HG03095 (cell line): ENCODE data around the gene LMX1B.

Experiments
- ATAC-seq: cut with Tn5 transposase; IDR thresholded peaks from one replicate; pipeline ENCODE4 v1.9.1; 2021; ENCODE audit warnings: moderate library complexity; ENCODE audit not compliant: unreplicated experiment

The LMX1B gene

DNA sequence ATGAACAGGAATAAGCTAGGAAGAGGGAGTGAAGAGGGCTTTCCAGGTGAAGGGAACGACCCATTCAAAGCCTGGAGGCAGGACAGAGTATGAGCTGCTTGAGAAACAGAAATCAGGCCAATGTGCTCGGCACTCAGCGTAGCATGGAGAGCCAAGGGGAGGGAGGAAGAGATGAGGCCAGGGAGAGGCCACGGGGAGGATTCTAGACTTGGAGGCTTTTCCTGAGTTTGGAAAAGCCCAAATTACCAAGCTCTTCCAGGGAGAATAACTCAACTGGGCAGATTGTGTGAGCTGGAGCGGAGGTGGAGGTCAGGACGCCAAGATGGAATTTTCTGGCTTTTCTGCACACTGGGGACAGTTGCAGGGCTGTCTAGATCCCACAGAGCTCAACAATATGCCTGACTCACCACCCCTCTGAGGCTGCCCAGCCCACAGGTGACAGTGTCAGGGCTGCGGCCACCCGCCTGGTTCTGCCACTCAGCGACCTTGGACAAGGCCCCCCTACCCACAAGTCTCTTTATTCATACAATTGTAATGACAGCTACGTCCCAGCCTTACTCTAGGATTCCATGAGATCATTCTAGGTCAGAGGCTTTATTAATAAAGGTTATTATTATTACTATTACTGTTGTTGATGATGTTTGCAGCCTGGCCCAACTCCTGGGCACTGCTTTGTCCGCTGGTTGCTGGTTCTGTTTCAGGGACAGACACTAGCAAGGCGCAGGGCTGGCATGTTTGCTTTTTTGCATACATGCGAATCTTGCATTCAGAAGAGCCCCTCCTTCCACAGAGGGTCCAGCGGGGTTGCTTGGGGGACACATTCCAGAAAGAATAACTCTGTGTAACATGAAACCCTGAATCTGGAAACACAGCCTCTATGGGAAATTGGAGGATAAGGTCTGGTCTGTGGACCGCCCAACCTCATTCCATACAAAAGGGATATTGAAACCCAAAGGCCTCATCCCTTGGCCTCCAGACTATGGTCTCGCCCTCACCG is 9.4 kb upstream of the LMX1B start:
- no peak for ATAC-seq

DNA sequence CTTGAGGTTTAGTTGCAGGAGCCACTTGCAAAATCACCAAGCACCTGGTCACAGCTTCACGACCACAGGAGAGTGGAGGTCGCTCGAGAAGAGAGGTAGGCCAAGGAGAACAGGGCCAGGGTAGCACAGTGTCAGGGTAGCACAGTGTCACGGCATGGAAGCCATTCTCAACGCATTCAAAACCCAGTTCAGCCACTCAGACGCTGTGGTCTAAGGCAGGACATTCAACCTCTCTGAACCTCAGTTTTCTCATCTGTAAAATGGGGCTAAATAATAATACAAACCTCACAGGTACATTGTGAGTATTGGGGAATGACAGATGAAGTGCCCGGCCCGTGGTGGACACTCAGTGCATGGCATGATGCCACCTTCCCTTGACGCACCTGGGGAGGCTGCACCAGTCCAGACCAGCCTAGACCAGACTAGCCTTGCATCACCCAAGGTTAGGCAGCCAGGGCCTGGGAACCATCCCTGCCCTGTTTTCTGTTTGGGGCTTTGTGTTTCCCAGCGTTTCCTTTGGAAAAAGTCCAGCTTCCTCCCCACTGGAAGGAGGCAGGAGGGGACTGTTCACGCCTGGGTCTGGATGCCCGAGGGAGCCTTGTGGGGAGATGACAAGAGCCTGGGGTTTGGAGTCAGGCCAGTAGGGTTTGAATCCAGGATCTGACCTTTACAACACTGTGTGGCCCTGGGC is 7.8 kb upstream of the LMX1B start:
- no peak for ATAC-seq

DNA sequence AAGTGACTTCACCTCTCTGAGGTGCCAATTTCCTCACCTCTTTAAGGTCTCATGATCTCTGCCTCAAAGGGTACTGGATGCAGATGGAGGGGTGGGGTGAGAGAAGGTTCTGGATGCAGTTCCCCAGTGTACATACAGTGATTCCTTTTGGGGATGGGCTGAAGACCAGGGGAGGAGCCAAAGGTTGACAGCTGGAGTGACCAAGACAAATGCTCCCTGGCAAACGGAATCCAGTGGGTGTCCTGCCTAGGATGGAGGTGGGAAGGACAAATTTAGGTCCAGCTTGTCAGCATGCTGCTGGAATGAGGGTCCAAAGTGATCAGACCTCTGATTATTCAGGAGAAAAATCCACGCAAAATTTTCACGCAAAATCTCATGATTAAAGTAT is 7.3 kb upstream of the LMX1B start:
- ATAC-seq: no peak

DNA sequence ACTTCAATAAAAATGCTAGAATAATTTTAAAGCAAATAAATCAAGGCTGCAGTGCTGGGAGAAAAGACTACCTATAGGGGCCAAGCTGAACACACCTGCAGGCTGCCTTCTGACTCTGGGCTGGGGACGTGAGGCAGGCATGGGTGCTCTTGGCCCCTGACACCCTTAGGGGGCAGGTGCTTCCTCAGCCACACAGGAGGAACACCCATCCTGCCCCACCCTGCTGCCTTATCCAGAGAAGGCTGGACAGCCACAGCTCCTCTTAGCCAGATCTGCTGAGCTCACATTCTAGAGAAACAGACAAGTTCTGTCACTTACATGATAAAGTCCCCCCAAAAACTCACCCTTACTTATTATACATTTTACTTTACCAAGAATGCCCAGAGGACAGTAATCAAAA is 6.6 kb upstream of the LMX1B start:
- ATAC-seq: no peak

DNA sequence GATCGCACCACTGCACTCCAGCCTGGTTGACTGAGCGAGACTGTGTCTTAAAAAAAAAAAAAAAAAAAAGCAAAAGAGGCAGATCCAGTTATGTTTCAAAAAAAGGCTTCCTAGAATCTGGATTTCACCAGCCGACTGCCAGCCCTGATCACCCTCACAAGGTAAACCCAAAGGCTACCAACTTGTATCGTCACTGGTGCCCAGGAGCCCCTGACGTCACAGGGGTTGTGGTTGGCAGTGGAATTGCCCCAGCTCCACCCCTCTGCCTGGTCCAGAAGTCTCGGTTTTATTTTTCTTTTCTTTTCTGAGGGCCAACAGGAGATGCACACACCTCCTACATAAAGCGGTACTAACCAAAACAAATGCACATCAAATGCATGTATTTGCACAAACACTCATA is 6.0 kb upstream of the LMX1B start:
- ATAC-seq: no peak

DNA sequence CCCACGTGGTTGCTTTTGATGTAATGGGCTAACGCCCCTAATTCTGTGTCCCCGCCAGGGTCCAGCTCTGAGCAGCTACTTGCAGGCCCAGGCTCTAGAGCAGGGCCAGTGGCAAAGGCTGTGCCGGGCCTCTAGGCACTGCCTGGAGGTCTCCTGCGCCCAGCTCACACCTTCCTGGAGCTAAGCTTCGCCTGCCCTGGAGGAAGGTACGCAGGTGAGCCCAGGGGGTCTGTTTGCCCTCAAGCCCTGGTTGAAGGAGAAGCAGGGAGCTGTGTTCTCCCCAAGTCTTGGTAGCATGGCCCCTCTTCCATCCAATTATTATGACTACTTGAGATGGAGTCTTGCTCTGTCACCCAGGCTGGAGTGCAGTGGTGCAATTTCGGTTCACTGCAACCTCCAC is 5.2 kb upstream of the LMX1B start:
- ATAC-seq: no peak

DNA sequence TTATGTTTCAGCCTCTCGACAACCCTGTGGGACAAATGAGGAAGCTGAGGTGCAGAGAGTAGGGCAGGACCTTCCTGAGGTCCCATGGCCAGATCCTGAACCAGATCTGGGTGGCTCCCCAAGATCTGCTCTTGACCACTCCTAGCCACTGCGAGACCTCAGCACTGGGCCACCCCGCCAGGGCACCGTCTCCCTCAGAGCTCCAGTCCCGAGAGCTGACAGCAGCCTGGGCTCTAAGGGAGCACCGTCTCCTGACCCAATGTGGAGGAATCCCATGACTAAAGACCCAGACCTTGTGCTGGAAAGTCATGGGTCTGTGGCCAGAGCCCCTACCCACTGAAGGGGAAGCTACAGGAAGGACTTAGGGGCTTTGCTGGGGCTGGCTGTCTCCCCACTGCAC is 4.5 kb upstream of the LMX1B start:
- no peak for ATAC-seq

DNA sequence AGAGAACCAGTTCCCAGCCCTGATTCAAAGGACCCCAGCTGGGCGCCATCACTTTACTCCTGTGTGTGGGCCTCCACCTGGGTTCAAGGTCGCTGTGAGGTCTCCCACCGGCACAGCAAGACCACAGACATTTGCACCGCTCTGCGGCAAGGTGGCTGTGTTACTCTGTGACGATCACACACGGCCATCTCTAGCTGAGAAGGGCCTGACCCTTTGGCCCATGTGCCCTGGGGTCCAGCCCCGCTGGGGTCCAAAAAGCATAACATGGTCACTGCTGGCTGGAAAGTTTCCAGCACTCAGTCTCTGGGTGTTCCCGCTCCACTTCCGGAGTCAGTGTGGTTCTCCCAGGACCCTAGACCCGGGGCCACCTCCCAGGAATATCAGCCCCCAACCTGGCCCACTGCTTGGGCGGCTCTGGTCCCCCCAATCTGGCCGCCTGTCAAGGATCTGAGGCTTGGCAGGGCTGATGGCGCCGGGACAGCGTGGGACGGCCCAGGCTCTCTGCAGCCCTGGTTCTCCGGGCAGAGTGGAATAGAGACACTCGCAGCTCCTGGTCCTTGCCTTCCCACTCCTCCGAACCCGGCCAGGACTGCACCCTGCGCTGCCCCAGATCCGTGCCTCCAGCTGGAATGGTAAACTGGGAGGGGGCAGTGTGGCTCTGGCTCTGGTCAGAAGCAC is 3.9 kb upstream of the LMX1B start:
- no peak for ATAC-seq

DNA sequence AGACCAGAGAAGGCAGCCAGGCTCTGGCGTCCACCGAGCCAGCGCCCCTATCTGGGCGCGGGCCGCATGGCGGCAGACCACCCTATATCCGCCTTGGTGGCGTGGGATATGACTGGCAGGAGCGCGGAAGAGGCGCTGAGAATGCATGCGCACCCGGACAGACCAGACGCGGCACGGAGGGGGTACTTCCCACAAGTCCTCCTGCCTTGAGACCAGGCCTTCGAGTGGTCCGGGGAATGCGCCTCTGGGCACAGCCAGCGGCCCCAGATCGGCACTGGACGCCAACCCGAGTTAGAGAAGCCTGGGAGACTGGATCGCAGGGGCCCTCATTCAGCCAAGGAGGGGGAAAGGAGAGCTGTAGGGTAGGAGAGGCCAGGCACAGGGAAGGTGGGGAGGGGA is 2.5 kb upstream of the LMX1B start:
- ATAC-seq: no peak

DNA sequence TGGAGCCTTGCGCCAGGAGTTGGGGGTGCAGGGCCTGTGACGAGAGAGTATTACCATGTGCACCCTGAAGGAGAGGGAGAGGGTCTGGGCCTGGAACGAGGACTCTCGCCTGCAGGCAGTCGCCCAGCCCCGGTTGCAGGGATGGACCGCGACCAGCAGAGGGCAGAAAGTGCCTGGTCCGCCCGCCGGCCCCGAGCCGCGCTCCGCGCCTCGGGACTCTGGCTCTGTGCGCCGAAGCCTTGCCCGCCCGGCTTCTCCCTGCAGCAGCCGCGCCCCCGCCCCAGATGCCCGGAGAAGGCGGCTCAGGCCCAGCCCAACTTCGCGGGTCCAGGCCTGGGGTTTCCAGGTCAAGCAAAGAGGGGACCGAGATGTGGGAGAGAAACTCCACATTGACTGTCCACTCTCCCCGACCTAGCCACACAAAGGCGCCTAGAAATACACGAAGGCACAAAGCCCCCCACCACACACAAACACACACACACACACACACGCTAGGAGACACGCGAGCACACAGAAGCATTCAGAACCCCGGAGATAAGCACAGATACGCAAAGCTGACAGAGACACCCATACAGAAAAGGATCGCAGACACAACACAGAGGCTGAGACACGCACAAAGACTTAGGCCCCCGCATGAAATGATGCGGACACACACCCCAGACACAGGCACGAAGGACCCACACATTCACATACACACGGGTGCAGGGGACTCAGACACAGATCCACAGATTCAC is 2.0 kb upstream of the LMX1B start:
- no peak for ATAC-seq

DNA sequence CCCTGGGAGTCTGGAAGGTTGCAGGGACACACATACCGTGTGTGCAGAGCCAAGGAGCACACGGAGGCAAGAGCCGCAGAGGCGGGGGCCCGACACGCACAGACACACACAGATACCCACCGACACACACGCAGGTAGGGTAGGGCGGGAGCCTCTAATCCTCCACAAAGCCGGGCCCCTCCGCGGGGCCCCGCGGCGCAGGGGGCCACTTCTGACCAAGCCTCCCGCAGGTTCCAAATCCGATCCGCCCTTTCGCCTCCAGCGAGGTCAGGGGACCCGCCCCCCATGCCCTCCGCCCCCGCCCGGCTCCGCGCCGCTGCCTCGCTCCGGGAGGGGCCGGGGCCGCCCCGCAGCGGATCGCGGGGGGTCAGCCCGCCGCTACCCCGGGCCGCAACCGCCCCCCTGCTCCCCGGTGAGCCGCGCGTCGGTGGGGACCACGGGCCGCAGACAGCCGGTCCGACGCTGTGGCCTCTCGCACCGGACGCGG is 1.4 kb upstream of the LMX1B start:
- ATAC-seq: no peak

DNA sequence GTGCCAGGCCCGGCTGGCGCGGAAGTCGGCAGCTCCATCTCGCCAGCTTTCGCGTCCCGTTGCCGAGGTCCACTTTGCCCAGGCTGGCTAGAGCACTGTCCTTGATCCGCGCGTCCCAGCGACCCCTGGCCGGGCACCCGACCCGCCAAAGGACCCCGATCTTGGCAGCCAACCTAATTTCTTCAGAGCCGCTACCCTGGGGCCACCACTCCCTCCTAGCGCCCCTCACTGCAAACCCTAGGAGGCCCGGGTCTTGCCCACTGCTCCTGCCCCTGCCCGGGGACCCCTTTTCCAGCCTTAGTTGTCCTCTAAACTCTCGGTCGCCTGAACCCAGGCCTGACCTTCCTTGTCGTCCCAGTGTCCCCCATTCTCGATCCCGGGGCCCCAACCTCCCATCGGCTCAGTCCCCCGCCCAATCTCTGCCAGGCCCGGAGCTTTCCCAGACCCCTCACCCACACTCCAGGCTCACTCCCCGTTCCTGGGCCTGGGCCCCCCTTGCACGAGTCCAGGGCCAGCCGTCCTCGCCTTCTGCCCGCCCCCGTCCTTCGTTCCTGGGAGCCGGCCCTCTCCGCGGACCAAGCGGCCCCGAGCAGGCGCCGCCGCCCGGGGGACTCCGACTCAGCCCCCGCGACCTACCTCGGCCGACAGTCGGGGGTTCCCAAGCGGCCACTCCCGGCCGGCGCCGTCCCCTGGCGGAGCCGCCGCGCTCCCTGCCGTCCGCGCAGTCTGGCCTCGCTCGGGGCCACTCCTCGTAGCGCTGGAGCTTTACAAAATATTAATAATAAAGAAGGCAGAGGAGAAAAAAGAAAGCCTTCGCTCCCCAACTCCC is 701 bp upstream of the LMX1B start:
- ATAC-seq: no peak

DNA sequence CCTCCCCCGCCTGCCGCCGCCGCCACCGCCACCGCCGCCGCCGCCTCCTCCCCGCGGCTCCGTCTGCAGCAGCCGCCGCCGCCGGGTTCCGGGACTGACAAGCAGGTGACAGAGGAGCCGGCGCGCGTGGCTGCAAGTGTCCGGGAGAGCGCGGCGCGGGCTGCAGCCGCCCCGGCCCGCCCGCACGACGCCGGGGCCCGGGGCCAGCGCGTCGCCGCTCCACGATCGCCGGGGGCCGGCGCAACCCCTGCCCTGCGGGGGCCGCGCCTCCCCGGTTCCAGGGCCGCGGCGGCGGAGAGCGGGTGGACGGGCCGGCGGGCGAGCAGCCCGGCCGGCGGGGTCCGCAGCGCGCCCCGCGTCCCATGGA is 343 bp downstream of the LMX1B start:
- ATAC-seq: no peak

DNA sequence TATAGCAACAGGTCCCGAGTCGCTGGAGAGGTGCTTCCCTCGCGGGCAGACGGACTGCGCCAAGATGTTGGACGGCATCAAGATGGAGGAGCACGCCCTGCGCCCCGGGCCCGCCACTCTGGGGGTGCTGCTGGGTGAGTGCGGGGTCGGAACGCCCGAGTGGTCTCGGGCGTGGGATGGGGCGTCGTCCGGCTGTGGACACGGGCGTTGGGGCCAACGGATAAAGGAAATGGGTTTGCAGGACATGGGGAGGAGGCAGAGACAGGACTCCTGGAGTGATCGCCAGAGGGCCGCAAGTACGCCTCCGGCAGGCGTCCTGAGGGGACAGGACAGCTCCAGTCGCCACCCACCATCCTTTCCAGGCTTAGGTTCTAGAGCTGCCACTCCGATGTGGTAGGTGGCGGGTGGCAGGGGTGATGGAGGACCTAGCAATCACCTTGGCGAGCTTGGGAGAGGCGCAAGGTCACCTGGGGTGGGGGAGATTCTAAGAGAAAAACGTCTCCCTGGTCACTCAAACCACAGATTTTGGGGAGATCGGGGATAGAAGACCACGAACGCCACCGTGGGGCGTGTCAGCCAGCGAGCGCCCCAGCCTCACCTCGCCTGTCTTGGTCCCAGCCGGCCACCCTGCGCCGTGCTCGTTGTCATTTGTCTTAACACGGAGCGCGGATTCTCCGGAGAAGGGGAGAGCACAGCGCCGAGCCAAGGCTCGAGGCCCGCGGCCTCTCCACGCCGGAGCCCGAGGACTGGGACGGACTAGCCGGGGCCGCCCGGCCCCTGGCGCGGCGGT is 922 bp downstream of the LMX1B start:
- no peak for ATAC-seq

DNA sequence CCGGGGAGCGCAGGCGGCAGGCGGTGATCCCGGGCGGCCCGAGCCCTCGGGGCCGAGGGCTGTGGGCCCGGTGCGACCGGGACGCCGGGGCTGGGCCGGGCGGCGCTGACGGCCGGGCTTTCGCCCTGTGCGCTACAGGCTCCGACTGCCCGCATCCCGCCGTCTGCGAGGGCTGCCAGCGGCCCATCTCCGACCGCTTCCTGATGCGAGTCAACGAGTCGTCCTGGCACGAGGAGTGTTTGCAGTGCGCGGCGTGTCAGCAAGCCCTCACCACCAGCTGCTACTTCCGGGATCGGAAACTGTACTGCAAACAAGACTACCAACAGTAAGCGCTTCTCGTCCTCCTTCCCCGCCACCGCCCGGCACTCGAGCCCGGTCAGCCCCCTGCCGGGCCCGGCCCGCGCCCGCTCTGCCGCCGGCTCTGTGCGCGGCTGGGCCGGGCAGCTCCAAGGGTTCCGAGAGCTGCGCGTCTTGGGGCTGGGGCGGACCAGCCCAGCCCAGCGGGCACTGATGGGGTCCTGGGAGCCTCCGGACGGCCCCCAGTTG is 1.6 kb downstream of the LMX1B start:
- ATAC-seq: no peak

DNA sequence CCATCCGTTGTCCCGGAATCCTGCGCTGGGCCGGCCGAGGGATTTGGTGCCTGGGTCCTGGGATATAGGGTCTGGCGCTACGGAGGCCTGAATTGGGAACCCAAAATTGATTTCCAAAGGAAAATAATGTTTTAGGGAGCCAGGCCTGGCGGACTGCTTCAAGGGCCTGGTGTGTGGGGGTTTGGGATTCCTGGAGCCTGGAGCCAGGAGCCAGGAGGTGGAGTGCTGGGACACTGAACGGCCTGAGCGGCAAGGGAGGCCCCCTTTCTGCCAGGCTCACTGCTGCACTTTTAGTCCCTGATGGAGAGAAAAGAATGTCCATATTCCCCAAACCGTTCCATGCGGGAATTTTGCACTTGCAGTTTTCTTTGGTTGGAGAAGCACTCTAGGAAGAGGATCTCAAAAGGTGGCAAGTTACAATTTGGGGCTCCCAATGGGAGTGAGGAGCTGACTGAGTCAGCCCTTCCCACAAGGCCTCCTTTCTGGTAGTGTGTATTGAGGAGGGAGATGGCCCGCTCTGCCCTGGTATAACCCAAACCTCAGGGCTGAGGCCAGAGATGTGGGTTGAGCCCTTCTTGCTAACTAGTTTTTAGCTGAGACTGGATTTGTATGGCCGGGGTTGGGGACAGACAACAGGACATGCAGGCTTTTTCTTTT is 2.2 kb downstream of the LMX1B start:
- ATAC-seq: no peak

DNA sequence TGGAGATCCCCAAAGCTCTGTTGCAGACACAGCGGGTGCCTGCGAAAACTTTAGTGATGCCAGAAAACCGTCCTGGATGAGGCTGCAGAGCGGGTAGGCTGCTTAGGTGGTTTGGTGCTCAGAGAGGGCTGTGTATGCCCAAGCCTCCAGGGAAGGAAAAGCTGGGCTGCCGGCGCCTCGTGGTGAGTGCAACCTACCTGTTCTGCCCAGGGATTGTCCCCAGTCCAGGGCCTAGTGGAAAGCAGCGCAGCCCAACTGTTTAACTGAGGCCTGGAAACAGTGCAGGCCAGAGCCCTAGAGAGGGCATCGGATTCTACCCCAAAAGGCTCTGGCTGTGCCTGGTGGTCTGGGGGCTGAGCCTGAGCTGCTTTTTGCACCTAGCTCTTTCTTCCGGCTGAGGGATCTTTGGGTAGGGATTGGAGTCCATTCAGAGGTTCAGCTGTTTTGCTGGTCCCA is 2.8 kb downstream of the LMX1B start:
- ATAC-seq: no peak
